ENCODE measurements around the gene KHDRBS2.

DNA sequence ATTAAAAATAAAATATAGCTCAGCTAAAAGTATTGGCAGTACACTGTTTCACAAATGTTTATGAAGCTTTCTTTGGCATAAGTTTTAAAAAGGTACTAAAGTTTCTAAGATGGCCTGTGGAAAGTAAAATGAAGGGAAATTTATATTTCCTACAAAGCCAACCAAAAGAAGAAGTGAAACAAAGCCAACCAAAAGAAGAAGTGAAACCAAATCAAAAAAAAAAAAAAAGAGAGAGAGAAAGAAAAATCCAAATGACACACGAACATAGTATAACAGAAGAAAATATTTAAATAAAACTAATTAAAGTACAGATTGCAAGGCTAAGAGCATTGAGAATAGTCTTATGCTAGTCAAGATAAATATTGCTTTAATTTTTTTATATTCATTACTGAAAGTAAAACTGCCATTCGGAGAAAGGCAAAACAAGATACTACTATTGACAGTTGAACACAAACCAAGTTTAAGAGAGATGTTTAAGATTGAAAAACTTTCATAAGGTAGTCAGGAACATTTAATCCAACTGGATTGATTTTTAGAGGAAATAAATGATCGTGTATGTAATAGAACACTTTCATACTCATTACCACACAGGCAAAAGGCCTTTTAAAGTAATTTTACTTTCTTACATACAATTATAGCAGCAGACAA lies 12.8 kb upstream of the KHDRBS2 start:
- TF ChIP-seq, protein P1, sequence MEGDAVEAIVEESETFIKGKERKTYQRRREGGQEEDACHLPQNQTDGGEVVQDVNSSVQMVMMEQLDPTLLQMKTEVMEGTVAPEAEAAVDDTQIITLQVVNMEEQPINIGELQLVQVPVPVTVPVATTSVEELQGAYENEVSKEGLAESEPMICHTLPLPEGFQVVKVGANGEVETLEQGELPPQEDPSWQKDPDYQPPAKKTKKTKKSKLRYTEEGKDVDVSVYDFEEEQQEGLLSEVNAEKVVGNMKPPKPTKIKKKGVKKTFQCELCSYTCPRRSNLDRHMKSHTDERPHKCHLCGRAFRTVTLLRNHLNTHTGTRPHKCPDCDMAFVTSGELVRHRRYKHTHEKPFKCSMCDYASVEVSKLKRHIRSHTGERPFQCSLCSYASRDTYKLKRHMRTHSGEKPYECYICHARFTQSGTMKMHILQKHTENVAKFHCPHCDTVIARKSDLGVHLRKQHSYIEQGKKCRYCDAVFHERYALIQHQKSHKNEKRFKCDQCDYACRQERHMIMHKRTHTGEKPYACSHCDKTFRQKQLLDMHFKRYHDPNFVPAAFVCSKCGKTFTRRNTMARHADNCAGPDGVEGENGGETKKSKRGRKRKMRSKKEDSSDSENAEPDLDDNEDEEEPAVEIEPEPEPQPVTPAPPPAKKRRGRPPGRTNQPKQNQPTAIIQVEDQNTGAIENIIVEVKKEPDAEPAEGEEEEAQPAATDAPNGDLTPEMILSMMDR (conservative IDR thresholded peaks at IDR 0.05; ENCODE audit: low read depth, low read length): no peak
- no peak for TF ChIP-seq EZH2 (IDR thresholded peaks at IDR 0.05; ENCODE audit: borderline replicate concordance, low read depth, low read length, poor library complexity, severe bottlenecking)
